ENCODE data around the gene STK32C.

The STK32C gene

GRCh38 chr10:132198068-132198370 is 109.7 kb downstream of the STK32C start:
- no peak for DNase-seq (ENCODE audit: low spot score)

GRCh38 chr10:132197271-132198067 is 110.3 kb downstream of the STK32C start:
- DNase-seq (ENCODE audit: low spot score) = no peak

- DNase-seq (ENCODE audit: low spot score) = no peak
Measured at GRCh38 chr10:132196178-132197113, 111.3 kb downstream of the STK32C start.

- DNase-seq (ENCODE audit: low spot score) = no peak
Measured at GRCh38 chr10:132195366-132196075, 112.2 kb downstream of the STK32C start.

- no peak for DNase-seq (ENCODE audit: low spot score)
Measured at GRCh38 chr10:132194726-132195125, 113.0 kb downstream of the STK32C start.

GRCh38 chr10:132193907-132194552 is 113.7 kb downstream of the STK32C start:
- DNase-seq (ENCODE audit: low spot score) = no peak

GRCh38 chr10:132192991-132193665 is 114.6 kb downstream of the STK32C start:
- DNase-seq (ENCODE audit: low spot score) = no peak

GRCh38 chr10:132192076-132192975 is 115.4 kb downstream of the STK32C start:
- DNase-seq (ENCODE audit: low spot score) = no peak

GRCh38 chr10:132189810-132190422 is 117.8 kb downstream of the STK32C start:
- no peak for DNase-seq (ENCODE audit: low spot score)

- DNase-seq (ENCODE audit: low spot score) = no peak
Measured at GRCh38 chr10:132189016-132189415, 118.7 kb downstream of the STK32C start.

- no peak for DNase-seq (ENCODE audit: low spot score)
Measured at GRCh38 chr10:132188331-132188730, 119.4 kb downstream of the STK32C start.

- no peak for DNase-seq (ENCODE audit: low spot score)
Measured at GRCh38 chr10:132187430-132188138, 120.2 kb downstream of the STK32C start.

- no peak for DNase-seq (ENCODE audit: low spot score)
Measured at GRCh38 chr10:132186488-132187429, 121.0 kb downstream of the STK32C start, which contains the start of gene DPYSL4. Gene DPYSL4 (plus strand): TSS chr10:132186948. CDS start chr10:132187064, 116 bp downstream.

- peak; percentile 47 for DNase-seq (ENCODE audit: low spot score)
Measured at GRCh38 chr10:132185601-132186487, 121.9 kb downstream of the STK32C start.

GRCh38 chr10:132184816-132185593 is 122.7 kb downstream of the STK32C start:
- no peak for DNase-seq (ENCODE audit: low spot score)

- peak; percentile 34 for DNase-seq (ENCODE audit: low spot score)
Measured at GRCh38 chr10:132183046-132183445, 124.7 kb downstream of the STK32C start.
